Dedifferentiated amniotic fluid mesenchymal stem cell (primary cell): ENCODE data around the gene MTSS2.
"Not testable (repeated sequence)": the region's sequence is repeated elsewhere in the genome, so short reads cannot be mapped to it uniquely, and the experiment has no call there.

Experiments
- DNase-seq: peaks from one replicate; pipeline ENCODE4 v3.0.0-alpha.2; 2016; ENCODE audit errors: extremely low spot score

Gene MTSS2

DNA sequence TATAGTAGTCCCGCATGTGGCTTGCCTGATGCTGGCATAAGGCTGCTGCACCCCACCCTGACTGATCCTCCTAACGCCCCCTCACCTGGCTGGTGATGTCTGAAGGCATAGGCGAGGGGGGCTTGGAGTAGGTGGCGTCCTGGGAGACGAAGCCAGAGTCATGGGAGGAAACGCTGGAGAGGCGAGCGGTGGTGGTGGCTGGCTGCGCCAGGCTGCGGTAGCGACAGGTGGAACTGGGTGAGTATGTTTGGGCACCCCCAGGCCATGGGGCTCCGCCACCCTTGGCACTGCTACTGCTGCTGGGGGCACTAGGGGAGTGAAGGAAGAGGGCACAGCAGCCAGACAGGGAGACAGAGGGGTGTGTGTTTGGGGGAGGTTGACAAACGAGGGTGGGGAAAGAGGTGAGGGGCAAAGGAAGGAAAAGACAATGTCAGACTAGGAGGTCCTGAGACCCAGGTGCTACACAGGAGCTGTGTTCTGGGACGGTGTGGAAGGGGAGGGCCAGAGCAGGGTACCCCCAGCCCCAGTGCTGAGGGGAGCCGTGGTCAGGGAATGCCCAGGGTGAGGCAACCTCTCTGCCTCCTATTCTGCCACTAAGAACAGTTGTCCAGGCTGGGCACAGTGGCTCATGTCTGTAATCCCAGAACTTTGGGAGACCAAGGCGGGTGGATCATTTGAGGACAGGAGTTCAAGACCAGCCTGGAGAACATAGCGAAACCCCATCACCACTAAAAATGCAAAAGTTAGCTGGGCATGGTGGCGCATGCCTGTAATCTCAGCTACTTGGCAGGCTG, 11.4 kb downstream of the MTSS2 start:
- DNase-seq, result no peak

DNA sequence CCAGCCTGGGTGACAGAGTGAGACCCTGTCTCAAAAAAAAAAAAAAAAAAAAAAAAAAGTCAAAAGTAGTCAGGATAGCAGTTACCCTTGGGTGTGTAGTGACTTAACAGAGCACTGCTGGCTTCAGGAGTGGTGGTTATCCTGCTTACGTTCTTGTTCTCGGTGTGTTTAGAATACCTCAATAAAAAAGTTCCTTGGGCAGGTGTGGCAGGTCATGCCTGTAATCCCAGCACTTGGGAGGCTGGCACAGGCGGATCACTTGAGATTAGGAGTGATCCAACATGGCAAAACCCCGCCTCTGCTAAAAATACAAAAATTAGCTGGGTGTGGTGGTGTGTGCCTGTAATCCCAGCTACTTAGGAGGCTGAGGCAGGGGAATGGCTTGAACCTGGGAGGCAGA, 14.9 kb downstream of the MTSS2 start:
- DNase-seq, result not testable (repeated sequence)

DNA sequence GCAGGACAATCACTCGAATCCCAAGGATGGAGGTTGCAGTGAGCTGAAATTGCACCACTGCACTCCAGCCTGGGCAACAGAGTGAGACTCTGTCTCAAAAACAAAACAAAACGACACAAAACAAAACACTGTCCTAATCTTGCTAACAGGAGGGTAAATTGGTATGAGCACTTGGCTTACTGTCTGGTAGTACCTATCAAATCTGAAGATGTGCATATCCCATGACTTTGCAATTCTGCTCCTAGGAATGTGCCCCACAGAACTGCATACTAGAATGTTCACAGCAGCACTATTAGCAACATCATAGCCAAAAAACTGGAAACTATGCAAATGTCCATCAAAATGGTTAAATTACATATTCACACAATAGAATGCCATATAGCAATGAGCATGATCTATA, 15.7 kb downstream of the MTSS2 start:
- DNase-seq, result no peak

DNA sequence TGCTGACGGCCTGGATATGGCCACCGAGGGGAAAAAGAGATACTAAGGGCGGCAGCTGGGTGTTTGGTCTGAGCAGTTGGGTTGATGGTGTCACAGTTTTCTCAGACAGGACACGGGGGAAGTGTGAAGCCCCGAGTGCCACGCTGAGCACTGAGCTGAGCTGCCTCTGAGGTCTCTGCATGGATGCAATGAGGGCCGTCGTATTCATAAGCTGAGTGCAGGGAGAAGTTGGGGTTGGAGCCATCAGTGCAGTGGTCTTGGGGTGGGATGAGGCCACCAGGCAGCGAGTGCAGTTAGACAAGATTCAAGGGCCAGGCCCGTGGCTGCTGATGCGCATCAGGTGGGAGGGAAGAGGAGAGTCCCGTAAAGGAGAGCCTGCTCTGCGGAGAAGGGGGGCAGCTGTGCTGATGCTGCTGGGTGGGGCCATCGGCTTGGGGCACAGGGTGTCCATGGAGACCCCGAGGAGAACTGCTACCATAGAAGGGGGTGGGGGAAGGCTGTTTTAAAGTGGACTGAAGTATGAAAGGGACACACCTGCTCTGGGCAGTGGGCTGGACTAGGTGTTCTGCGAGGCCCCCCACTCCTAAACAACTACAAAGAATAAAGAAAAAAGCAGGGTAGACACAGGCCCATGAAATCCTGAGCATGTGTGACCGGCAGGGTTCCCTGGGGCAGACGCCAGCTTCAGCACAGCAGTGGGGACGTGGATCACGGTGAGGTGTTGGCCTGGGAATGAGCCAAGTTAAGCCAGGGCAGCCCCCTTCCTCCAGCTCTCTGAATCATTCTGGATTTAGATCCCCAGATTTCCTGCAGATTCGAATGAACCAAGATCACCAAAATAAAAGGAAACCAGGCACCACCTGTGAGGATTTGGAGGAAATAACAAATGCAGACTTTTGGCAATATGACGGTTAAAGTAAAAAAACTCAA, 19.8 kb downstream of the MTSS2 start:
- no peak for DNase-seq

DNA sequence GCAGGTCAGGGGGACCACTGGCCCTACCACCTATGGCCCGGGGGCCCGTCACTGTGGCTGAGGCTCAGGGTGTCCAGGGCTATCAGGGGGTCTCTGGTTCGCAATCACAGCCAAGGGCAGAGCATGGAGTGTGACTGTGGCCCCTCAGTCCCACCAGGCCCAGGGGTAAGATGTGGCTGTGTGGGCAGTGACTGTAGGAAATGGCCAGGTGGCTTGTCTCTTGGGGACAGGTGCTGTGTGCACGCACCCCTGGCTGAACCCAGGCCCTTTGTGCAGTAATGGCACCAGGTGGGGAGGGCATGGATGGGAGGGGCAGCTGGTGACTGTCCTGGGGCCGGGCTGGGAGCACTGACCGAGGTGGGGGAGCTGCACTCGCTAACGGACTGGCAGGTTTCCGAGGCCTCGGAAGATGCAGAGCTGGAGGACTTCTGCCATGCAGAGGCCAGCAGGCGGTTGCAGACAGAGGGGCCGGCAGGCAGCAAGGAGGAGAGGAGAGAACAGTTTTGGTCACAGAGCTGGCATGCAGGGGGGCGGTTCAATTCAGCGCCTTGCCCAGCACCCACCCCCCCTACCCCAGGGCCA, 20.6 kb downstream of the MTSS2 start:
- DNase-seq, result no peak

DNA sequence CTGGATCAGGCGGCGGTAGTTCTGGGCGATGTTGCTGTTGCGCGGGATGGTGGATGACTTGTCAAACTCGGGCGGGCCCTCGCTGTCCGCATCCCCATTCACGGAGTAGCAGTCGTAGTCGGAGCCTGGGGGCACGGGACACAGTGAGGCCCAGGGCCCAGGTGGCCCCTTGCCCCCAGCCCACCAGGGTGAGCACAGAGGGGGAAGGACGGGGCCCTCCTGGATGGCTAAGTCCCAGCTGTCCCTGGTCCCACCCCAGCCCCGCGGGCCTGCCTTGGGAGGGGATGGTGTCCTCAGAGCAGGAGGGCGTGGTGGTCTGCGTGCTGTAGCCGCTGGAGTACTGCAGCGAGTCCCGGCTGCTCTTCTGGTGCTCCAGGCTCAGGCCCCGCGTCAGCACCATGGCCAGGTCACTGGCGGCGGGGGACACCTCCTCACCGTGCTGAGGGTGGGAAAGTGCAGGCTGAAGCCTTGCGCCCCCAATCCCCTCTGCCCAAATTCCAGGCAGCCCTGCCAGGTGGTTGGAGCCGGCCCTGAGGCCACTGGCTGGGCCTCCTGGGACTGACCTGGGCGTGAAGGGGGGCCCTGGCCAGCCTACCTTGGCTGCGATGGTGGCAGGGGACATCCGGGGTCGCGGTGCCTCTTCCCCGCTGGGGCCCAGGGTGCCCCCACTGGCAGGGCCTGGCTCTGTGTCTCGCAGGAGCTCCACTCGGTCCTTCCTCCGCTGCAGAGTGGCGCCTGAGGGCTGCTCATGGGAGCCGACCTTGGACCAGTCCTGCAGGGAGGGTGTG, 21.3 kb downstream of the MTSS2 start:
- DNase-seq, result no peak

DNA sequence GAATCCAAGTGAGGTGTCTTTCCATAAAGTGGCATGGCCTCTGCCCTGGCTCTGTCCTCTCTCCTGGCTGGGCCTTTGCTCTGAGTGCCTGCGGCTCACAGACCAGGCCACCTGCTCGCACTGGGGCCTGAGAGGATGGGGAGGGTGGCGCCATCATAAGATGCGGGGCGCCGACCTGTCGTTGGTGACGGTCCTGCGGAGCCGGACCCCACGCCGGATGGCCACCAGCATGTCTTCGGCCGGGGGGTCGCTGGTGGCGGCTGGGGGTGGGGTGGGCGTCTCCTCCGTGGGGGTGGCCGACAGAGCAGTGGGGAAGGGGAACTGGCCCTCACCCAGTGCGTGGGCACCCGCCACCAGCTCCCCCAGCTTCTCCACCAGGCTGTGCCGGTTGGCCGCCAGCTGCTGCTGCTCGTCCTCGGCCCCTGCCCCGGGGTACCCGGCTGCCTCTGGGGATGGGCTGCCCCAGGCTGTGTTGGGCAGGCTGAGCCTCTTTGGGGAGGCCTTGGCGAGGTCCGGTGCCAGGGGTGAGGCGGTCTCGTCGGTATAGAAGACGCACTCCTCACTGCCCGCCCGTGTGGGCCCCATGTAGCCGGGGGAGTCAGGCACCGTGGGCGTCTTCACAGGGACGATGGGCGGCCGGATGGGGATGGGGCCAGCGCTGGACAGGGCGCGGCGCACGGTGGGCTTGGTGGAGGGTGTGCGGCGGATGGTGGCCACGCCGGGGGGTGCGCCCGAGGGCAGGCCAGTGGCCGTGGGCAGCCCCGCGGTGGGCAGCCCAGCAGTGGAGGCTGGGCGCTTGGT, 22.1 kb downstream of the MTSS2 start:
- no peak for DNase-seq

DNA sequence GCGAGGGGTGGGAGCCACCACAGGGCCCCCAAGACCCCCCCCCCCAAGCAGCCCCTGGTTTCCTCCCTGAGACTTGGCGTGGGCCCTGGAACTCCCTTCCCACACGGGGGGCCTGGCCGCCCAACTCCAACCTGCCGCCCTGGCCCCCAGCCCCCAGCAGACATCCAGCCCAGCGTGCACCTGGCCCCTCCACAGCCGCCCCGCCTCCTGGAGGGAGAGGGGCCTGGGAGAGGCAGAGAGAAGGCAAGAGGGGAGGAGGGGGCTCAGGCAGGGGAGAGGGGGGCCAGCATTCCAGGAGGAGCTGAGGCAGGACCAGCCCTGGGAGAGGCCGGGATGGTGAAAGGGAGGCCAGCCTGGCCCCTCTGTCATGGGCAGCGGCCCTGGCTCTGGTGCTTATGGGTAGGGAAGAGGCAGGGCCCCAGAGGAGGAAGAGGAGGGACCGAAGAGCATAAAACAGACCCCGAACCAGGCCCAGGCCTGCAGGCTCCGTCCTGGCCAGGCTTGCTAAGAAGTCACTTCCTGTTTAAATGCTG, 22.8 kb downstream of the MTSS2 start:
- DNase-seq, result no peak

DNA sequence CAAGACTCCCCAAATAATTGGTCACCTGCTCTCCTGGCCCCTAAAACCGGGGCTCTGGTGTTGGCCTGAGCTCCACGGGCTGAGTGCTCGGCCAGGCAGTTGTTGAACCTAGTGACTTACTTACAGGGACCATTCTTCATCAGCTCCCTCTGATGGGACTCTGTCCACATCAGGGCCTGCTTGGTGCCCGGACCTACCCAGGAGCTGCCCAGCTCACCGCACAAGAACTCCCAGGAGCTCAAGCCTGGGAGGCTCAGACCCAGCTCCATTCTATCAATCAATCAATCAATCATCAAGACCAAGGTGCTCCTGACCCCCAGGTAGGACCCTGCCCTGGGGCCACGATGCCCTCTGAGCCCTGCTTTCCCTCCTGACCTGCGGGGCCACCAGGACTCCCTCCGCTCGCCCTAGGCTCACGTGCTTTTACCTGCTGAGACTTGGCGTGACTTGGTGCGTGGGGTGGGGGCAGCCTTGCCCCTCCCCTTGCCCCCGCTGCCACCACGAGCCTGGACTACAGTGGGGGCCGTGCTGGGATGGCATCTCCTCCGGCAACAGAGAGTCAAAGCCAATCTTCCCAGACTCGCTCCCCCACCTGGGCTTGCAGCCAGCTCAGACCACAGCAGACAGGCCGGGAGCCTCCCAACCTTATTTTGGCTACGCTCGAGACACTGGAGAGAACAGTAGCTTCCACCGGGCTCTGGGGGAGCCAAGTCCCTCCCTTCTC, 23.8 kb downstream of the MTSS2 start:
- no peak for DNase-seq

DNA sequence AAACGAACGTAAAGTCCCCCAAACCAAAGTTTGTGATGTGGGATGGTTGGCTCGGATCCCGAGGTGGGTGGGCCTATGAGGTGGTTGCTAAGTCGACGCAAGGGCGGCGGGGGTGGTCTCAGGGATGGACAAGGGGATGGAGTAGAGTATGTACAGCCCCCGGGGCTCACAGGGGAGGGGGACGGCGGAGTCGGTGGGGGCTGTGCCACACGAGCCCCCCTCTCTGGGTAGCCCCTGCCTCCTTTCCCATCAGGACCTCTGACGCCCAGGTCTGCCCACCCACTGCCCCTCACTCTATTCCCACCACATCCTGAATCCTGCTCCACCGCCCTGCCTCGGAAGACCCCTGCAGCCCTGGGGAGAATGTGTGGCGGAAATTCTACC, 24.3 kb downstream of the MTSS2 start:
- DNase-seq, result no peak

DNA sequence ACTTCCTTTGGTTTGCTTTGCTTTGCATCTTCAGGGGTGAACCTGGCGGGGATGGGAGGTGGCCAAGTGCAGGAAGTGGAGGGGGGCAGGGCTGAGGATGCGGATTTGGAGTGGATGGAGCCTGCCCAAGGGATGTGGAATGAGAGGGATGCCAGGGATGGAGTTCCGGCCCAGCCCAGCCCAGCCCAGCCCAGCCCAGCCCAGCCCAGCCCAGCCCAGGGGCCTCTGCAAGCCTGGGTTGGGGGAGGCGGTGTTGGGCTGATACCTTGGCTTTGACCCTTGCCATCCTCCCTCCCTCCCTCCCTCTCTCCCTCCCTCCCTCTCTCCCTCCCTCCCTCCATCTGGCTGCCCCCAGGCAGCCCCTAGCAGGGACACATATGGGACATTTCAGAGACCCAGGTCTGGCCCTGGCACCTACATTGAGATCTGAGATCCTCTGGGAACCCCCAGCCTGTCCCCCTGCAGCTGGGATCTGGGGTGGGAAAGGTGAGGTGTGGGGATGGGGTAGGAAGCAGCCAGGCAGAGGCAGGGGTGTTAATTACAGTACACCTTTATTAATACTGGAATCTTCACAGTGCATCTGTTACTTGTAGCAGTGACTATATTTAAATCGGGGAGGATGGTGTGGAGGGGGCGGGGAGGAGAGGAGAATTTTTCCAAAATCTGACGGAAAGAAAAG, 25.0 kb downstream of the MTSS2 start:
- DNase-seq, result no peak

DNA sequence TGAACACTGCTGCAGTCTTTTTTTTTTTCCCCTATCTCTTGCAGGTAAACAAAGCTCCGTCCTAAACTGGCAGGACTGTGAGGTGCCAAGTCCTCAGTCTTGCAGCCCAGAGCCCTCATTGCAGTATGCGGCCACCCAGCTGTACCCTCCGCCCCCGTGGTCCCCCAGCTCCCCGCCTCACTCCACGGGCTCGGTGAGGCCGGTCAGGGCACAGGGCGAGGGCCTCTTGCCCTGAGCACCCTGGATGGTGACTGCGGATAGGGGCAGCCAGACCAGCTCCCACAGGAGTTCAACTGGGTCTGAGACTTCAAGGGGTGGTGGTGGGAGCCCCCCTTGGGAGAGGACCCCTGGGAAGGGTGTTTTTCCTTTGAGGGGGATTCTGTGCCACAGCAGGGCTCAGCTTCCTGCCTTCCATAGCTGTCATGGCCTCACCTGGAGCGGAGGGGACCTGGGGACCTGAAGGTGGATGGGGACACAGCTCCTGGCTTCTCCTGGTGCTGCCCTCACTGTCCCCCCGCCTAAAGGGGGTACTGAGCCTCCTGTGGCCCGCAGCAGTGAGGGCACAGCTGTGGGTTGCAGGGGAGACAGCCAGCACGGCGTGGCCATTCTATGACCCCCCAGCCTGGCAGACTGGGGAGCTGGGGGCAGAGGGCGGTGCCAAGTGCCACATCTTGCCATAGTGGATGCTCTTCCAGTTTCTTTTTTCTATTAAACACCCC, 25.7 kb downstream of the MTSS2 start:
- no peak for DNase-seq

DNA sequence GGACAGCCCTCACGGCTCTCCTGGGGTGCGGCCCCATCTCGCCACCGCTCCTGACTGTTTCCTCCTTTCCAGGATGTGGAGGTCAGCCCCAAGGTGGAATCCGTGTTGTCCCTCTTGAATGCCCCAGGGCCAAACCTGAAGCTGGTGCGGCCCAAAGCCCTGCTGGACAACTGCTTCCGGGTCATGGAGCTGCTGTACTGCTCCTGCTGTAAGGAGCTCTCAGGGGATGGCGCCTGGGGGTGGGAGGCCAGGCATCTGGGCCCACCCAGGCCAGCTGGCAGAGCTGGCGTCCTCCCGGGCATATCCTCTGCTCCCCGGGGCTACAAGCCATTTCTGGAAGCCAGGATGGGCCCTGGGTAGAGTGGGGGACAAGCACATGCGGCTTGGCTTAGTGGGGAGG, 26.3 kb downstream of the MTSS2 start:
- DNase-seq, result no peak

DNA sequence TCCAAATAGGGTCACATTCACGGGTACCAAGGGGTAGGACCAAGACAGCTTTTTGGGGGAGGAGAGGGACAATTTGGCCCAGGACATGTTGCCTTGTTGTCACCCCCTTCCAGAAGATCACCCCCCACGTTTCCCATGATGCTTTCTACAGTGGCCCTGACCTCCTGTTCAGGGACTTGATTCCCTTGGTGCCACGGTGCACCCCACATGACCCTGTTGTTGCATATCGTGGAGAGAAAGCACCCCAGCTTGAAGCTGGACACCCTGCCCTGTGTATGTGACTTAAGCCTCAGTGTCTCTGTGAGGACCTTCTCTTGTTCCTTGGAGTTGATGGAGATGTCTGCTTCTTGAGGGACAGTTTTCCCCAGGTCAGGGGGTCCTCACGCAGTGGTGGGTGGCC, 26.9 kb downstream of the MTSS2 start:
- no peak for DNase-seq

DNA sequence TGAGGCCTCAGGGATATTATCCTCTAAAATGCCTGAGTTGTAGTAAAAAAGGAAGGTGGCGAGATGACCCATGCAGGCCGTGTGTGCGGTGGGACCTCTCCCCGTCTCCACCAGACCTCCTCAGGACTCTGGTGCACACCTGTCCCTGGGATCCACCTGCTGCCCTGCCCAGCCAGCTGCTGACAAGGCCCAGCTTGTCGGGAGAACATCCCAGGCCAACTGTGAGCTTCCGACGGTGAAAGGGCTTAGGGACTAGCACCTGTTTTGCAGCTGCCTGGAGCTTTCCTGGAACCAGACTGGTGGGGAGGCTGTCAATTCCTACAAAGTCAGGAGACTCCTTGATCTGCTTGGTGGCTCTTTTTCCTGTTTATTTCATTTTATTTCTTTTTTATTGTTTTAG, 27.9 kb downstream of the MTSS2 start:
- no peak for DNase-seq

DNA sequence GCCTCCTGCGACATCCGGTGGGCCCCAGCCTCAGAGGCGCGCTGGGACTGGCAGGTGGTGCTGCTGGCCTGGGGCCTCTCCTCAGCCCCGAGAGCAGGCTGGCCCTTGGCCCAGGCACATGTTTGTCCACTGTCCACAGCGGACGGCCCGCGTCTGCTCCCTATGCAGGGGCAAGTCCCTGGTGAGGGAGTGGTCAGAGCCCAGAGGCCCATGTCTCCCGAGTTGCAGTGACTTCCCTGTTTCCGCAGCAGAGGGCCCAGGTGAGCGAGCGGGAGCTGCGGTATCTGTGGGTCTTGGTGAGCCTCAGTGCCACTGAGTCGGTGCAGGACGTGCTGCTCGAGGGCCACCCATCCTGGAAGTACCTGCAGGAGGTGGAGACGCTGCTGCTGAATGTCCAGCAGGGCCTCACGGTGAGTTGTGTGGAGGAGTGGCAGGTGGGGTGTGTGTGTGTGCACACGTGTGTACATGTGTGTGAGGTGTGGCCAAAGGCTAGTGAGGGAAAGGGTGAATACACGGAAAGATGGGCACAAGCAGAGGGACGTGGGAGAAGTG, 29.1 kb downstream of the MTSS2 start:
- no peak for DNase-seq

DNA sequence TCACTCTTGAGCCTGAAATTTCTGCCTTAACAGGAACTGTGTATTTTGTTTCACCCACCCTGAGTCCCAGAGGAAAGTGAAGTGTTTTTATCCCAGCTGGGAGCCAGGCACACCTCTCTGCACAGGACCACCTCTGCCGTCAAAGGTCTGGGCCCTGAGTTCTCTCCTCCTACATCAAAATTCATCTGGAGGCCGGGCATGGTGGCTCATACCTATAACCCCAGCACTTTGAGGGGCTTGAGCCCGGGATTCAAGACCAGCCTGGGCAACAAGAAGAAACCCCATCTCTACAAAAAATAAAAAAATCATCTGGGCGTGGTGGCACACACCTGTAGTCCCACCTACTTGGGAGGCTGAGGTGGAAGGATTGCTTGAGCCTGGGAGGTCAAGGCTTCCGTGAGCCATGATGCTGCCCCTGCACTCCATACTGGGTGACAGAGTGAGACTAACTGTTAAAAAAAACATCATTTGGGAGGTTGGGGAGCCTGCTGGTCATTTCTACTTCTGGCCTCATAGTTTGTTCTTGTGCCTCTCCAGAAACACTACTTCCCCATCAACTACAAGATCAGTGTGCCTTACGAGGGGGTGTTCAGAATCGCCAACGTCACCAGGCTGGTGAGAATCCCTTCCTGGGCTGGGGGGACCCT, 29.7 kb downstream of the MTSS2 start:
- no peak for DNase-seq
